A549 (cell line): ENCODE data around the gene RELL1. TPM values are rescaled to one million over a fixed set of nuclear protein-coding genes. Genes with fewer than 3 reads are reported as not detected.

Experiments
- ATAC-seq, 2 experiments: fragments of 200-7000 bp in 1 of 2; fragments of >200 bp in 1 of 2; cut with Nextera tagmentation in 1 of 2; cut with Tn5 transposase in 1 of 2; 3 replicates each; pipeline versions ENCODE4 v1.8.0 to v1.9.1; 2018 to 2020; ENCODE audit warnings: mild to moderate bottlenecking in 1 of 2, moderate library complexity in 1 of 2
- CTCF ChIA-PET: fragments of 300-600 bp; sonication (Branson Sonifier 250); formaldehyde crosslinking; extraction: SDS; loops from one replicate; lab custom pipeline; 2021; ENCODE audit warnings: antibody characterized with exemption, inconsistent platforms; lab: Yijun Ruan, JAX
- POLR2A ChIA-PET: fragments of 350-600 bp; formaldehyde crosslinking; extraction: SDS; loops from one replicate; lab custom pipeline; 2021; ENCODE audit warnings: antibody characterized with exemption, inconsistent platforms; lab: Yijun Ruan, JAX
- DNase-seq, 2 experiments: peaks; one replicate each; pipeline versions ENCODE4 v3.0.0 to v3.0.0-alpha.2; 2011 to 2016; ENCODE audit warnings: low read depth in 1 of 2, low spot score in 1 of 2
- FAIRE-seq: peaks from 2 replicates; lab custom pipeline; 2011; peaks lifted over from hg19 to GRCh38; lab: Jason Lieb, UNC
- H3K27ac ChIP-seq, 2 experiments: fragments of >200 bp; sonication (Bioruptor Twin); formaldehyde crosslinking; 3 replicates each; pipeline ENCODE4 v1.5.1; 2016 to 2017
- H3K4me1 ChIP-seq: fragments of >200 bp; sonication (Bioruptor Twin); formaldehyde crosslinking; 3 replicates; pipeline ENCODE4 v1.6.1; 2016
- H3K4me2 ChIP-seq: fragments of >200 bp; sonication (Bioruptor Twin); formaldehyde crosslinking; 3 replicates; pipeline ENCODE4 v1.6.1; 2016
- H3K4me3 ChIP-seq: fragments of >200 bp; sonication (Bioruptor Twin); formaldehyde crosslinking; 3 replicates; pipeline ENCODE4 v1.5.1; 2016
- H3K9me3 ChIP-seq: fragments of >200 bp; sonication (Bioruptor Twin); formaldehyde crosslinking; 3 replicates; pipeline ENCODE4 v1.6.1; 2016
- CBX2 ChIP-seq: fragments of 200-600 bp; sonication (generic); IDR thresholded peaks from 2 replicates; pipeline ENCODE4 v1.6.1; 2016; ENCODE audit warnings: low read depth, mild to moderate bottlenecking, borderline replicate concordance
- CBX8 ChIP-seq: fragments of 200-600 bp; sonication (generic); IDR thresholded peaks from 2 replicates; pipeline ENCODE4 v1.6.1; 2016
- FOSL2 ChIP-seq, 2 experiments: fragments of 450-650 bp in 1 of 2; fragments of >200 bp in 1 of 2; sonication (Bioruptor Twin) in 1 of 2; formaldehyde crosslinking; IDR thresholded peaks; 2 replicates each; pipeline versions ENCODE4 v1.5.0 to v1.6.1; 2016 to 2020; ENCODE audit warnings: mild to moderate bottlenecking in 1 of 2, moderate library complexity in 1 of 2
- FOXS1 ChIP-seq: fragments of 250-450 bp; sonication (Bioruptor Pico); IDR thresholded peaks from 2 replicates; pipeline ENCODE4 v1.5.0; 2020; ENCODE audit warnings: mild to moderate bottlenecking, moderate library complexity
- HEYL ChIP-seq: fragments of 250-450 bp; sonication (Bioruptor Pico); IDR thresholded peaks from 2 replicates; pipeline ENCODE4 v1.8.0; 2021; ENCODE audit warnings: mild to moderate bottlenecking, moderate library complexity
- HOXB5 ChIP-seq: fragments of 250-450 bp; sonication (Bioruptor Pico); IDR thresholded peaks from 2 replicates; pipeline ENCODE4 v1.5.0; 2020; ENCODE audit warnings: mild to moderate bottlenecking, moderate library complexity
- KDM5A ChIP-seq: fragments of 200-600 bp; sonication (generic); IDR thresholded peaks from 2 replicates; pipeline ENCODE4 v1.6.1; 2016; ENCODE audit warnings: antibody characterized with exemption, mild to moderate bottlenecking
- MAFK ChIP-seq: fragments of 450-650 bp; IDR thresholded peaks from 2 replicates; pipeline ENCODE4 v1.6.1; 2014; ENCODE audit not compliant: partially characterized antibody
- MYC ChIP-seq: IDR thresholded peaks from 2 replicates; pipeline ENCODE4 v1.6.1; 2012; ENCODE audit warnings: mild to moderate bottlenecking, inconsistent platforms, low read length, improper control_type of control experiment, borderline replicate concordance
- NR3C1 ChIP-seq: fragments of >200 bp; sonication (Bioruptor Twin); formaldehyde crosslinking; IDR thresholded peaks from 3 replicates; pipeline ENCODE4 v1.6.1; 2017
- PHF8 ChIP-seq: fragments of 200-600 bp; sonication (generic); IDR thresholded peaks from 2 replicates; pipeline ENCODE4 v1.6.1; 2016; ENCODE audit warnings: low read depth, mild to moderate bottlenecking, antibody characterized with exemption, moderate library complexity, borderline replicate concordance
- POLR2A ChIP-seq: IDR thresholded peaks from 2 replicates; pipeline ENCODE4 v1.6.1; 2012; ENCODE audit warnings: mild to moderate bottlenecking, low read length
- POLR2AphosphoS2 ChIP-seq: conservative IDR thresholded peaks from 2 replicates; pipeline ENCODE4 v1.6.1; 2012; ENCODE audit warnings: low read length, improper control_type of control experiment, inconsistent platforms
- SMC3 ChIP-seq: fragments of >200 bp; sonication (Bioruptor Twin); formaldehyde crosslinking; IDR thresholded peaks from 3 replicates; pipeline ENCODE4 v1.6.1; 2018; ENCODE audit warnings: inconsistent platforms
- WGBS: methylation state at CpG from one replicate; pipeline ENCODE4 v1.1.6; 2017; ENCODE audit errors: missing lambda C conversion rate; 5-methylcytosine and 5-hydroxymethylcytosine counted together
- polyA plus RNA-seq, 4 experiments: library from polyadenylated mRNA; depleted of rRNA in 3 of 4; stranded (reverse); fragments of >200 nt; fragmentation: RNase III in 1 of 4; extraction: RNeasy Plus Mini Kit Qiagen cat#74134 plus additional on column Dnase treatment in 1 of 4; gene quantifications; 2 replicates in 3 of 4; 3 replicates in 1 of 4; pipeline ENCODE4 v1.2.3, GENCODE V29; 2011 to 2017
- TF ChIP-seq, protein P1 (sequence below): fragments of 250-450 bp; sonication (Bioruptor Pico); IDR thresholded peaks from 2 replicates; pipeline ENCODE4 v1.5.0; 2021; ENCODE audit warnings: mild to moderate bottlenecking, moderate library complexity, borderline replicate concordance
- TF ChIP-seq, protein P2 (sequence below): fragments of 150-350 bp; IDR thresholded peaks from 2 replicates; pipeline ENCODE4 v1.6.1; 2014; ENCODE audit warnings: low read depth, mild to moderate bottlenecking, low read length
- TF ChIP-seq, protein P3 (sequence below): IDR thresholded peaks from 2 replicates; pipeline ENCODE4 v1.6.1; 2012
- TF ChIP-seq, protein P4 (sequence below): fragments of 200-600 bp; sonication (generic); IDR thresholded peaks from 2 replicates; pipeline ENCODE4 v1.6.1; 2016; ENCODE audit warnings: antibody characterized with exemption, mild to moderate bottlenecking, moderate library complexity

The RELL1 gene
- polyA plus RNA-seq, 2 of the 4 experiments (the other 2 are of a cell fraction): 5.0 to 9.6 TPM

DNA sequence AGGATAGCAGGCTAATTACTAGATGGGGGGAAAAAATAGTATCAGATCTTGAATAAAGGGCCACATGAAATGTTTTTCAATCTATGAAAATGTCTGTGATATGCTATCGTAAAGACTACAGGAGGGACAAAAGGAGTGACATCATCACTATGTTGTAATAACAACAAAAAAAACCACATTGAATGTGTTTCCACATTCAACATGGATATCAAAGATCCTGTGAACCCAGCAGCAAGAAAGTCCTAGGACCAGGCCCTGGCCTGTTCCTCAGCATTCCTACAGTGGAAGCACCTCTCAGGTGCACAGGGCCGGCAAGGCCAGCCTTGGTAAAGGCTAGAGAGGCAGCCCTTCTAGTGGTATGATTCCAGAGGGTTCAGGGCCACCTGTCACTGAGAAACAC is 118.3 kb downstream of the RELL1 start:
- no peak for DNase-seq
- FAIRE-seq: no peak
- Histone ChIP-seq H3K4me1 (no peaks in the 10 kb centered on the region; the same call in 2 of the 3 replicates), H3K4me2 (no peak overlapping the region), H3K9me3 (no peaks in the 10 kb centered on the region), H3K27ac (no peak overlapping the region), H3K4me3 (no peak overlapping the region)
- TF ChIP-seq, protein P1, sequence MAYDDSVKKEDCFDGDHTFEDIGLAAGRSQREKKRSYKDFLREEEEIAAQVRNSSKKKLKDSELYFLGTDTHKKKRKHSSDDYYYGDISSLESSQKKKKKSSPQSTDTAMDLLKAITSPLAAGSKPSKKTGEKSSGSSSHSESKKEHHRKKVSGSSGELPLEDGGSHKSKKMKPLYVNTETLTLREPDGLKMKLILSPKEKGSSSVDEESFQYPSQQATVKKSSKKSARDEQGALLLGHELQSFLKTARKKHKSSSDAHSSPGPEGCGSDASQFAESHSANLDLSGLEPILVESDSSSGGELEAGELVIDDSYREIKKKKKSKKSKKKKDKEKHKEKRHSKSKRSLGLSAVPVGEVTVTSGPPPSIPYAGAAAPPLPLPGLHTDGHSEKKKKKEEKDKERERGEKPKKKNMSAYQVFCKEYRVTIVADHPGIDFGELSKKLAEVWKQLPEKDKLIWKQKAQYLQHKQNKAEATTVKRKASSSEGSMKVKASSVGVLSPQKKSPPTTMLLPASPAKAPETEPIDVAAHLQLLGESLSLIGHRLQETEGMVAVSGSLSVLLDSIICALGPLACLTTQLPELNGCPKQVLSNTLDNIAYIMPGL: no peak
- TF ChIP-seq FOSL2 (IDR thresholded peaks at IDR 0.05) (no peak), FOSL2 (CRISPR knock-in tag; IDR thresholded peaks at IDR 0.05) (no peak), POLR2AphosphoS2 (no peak), SMC3 (no peak), PHF8 (no peak), FOXS1 (CRISPR knock-in tag) (no peak), HOXB5 (CRISPR knock-in tag) (no peak), MAFK (no peak), NR3C1 (no peak), HEYL (CRISPR knock-in tag) (no peak), MYC (no peak), CBX2 (no peak), KDM5A (no peak), CBX8 (no peak)
- TF ChIP-seq, protein P2, sequence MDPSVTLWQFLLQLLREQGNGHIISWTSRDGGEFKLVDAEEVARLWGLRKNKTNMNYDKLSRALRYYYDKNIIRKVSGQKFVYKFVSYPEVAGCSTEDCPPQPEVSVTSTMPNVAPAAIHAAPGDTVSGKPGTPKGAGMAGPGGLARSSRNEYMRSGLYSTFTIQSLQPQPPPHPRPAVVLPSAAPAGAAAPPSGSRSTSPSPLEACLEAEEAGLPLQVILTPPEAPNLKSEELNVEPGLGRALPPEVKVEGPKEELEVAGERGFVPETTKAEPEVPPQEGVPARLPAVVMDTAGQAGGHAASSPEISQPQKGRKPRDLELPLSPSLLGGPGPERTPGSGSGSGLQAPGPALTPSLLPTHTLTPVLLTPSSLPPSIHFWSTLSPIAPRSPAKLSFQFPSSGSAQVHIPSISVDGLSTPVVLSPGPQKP: no peak
- TF ChIP-seq, protein P3, sequence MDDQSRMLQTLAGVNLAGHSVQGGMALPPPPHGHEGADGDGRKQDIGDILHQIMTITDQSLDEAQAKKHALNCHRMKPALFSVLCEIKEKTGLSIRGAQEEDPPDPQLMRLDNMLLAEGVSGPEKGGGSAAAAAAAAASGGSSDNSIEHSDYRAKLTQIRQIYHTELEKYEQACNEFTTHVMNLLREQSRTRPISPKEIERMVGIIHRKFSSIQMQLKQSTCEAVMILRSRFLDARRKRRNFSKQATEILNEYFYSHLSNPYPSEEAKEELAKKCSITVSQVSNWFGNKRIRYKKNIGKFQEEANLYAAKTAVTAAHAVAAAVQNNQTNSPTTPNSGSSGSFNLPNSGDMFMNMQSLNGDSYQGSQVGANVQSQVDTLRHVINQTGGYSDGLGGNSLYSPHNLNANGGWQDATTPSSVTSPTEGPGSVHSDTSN: no peak
- TF ChIP-seq, protein P4, sequence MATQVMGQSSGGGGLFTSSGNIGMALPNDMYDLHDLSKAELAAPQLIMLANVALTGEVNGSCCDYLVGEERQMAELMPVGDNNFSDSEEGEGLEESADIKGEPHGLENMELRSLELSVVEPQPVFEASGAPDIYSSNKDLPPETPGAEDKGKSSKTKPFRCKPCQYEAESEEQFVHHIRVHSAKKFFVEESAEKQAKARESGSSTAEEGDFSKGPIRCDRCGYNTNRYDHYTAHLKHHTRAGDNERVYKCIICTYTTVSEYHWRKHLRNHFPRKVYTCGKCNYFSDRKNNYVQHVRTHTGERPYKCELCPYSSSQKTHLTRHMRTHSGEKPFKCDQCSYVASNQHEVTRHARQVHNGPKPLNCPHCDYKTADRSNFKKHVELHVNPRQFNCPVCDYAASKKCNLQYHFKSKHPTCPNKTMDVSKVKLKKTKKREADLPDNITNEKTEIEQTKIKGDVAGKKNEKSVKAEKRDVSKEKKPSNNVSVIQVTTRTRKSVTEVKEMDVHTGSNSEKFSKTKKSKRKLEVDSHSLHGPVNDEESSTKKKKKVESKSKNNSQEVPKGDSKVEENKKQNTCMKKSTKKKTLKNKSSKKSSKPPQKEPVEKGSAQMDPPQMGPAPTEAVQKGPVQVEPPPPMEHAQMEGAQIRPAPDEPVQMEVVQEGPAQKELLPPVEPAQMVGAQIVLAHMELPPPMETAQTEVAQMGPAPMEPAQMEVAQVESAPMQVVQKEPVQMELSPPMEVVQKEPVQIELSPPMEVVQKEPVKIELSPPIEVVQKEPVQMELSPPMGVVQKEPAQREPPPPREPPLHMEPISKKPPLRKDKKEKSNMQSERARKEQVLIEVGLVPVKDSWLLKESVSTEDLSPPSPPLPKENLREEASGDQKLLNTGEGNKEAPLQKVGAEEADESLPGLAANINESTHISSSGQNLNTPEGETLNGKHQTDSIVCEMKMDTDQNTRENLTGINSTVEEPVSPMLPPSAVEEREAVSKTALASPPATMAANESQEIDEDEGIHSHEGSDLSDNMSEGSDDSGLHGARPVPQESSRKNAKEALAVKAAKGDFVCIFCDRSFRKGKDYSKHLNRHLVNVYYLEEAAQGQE: no peak
- POLR2A ChIA-PET: no interaction called here
- CTCF ChIA-PET: interaction anchor here (0.6 to 2.9 kb wide), 5 partner anchors 49 to 133 kb away, joined by 3 to 19 read pairs (median 4); a partner anchor contains a TSS
- WGBS: 78% methylated on average over 2 of the region's 2 CpGs
- no peak for ATAC-seq

DNA sequence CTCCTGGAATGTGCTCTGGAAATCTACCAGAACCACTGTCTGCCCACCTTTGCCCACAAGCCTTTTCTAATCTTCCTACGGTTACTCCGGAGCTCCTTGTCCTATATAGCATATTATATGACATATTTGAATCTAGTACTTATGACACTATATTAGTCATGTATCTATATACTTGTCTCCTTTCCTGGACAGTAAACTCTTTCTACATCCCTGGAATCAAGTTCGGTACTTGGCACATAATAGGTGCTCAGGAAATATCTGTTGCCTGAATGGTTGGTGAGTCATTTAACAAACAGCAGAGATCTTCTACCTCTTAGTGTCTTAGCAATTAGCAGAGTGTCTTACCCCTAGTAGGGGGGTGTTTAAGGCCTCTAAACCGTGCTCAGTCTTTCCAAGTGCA is 123.6 kb downstream of the RELL1 start:
- no peaks in the 10 kb centered on the region for H3K9me3 ChIP-seq
- peak overlapping the region; percentile 43; the same call in 1 of the 3 replicates for H3K4me2 ChIP-seq
- TF ChIP-seq FOSL2 (IDR thresholded peaks at IDR 0.05) (no peak), FOSL2 (CRISPR knock-in tag; IDR thresholded peaks at IDR 0.05) (peak; percentile 33; the same call in 1 of the 2 replicates), POLR2A (no peak)
- H3K4me3 ChIP-seq: no peak overlapping the region
- 39% methylated on average over 4 of the region's 4 CpGs for WGBS
- peak in 1 of 2 experiments; percentile 18 for DNase-seq
- no peak; a peak in 3 of 6 replicates for ATAC-seq
- peak overlapping the region; percentile 14 to 39; a peak in 1 of 6 replicates for H3K27ac ChIP-seq
- ChIA-PET CTCF (interaction anchor here (1.8 kb wide), 1 partner anchor 109 kb away, joined by 6 read pairs; a partner anchor contains a TSS), POLR2A (no interaction called here)
- H3K4me1 ChIP-seq: peaks cover 13% of the 10 kb centered on the region; the same call in 1 of the 3 replicates
- no peak for FAIRE-seq
